ENCODE data around the gene RPSA.
A peak's percentile ranks its signal among the peaks of the same experiment; 100 is the strongest.
"Not testable (repeated sequence)": the region's sequence is repeated elsewhere in the genome, so short reads cannot be mapped to it uniquely, and the experiment has no call there.

RPSA gene

GRCh38 chr3:39406368-39407258, at the start of gene RPSA:
RPSA (plus strand) TSS chr3:39406720; CDS start chr3:39407654, 934 bp downstream.
- peak; percentile 98 for DNase-seq (ENCODE audit: low spot score)

GRCh38 chr3:39358333-39358732, 48.2 kb upstream of the RPSA start:
- peak; percentile 19 for DNase-seq (ENCODE audit: low spot score)

- peak; percentile 56 for DNase-seq (ENCODE audit: low spot score)
These were observed 45.1 kb upstream of the RPSA start for GRCh38 chr3:39361252-39361927.

- no peak for DNase-seq (ENCODE audit: low spot score)
These were observed 44.3 kb upstream of the RPSA start for GRCh38 chr3:39362192-39362591.

GRCh38 chr3:39362812-39363211, 43.7 kb upstream of the RPSA start:
- DNase-seq (ENCODE audit: low spot score): no peak

GRCh38 chr3:39370450-39370849, 36.1 kb upstream of the RPSA start:
- DNase-seq (ENCODE audit: low spot score): not testable (repeated sequence)

GRCh38 chr3:39372833-39373232, 33.7 kb upstream of the RPSA start:
- DNase-seq (ENCODE audit: low spot score): no peak

GRCh38 chr3:39376959-39377634, 29.4 kb upstream of the RPSA start:
- DNase-seq (ENCODE audit: low spot score): no peak

GRCh38 chr3:39378088-39378487, 28.4 kb upstream of the RPSA start:
- DNase-seq (ENCODE audit: low spot score): peak; percentile 73

- DNase-seq (ENCODE audit: low spot score): no peak
These were observed 27.4 kb upstream of the RPSA start for GRCh38 chr3:39378957-39379777.

- no peak for DNase-seq (ENCODE audit: low spot score)
These were observed 26.8 kb upstream of the RPSA start for GRCh38 chr3:39379778-39380155.

- DNase-seq (ENCODE audit: low spot score): no peak
These were observed 25.1 kb upstream of the RPSA start for GRCh38 chr3:39381432-39381831.

GRCh38 chr3:39383045-39383880, 23.3 kb upstream of the RPSA start, which contains the start of gene SLC25A38:
SLC25A38 (plus strand) TSS chr3:39383370; CDS start chr3:39383725, 355 bp downstream.
- DNase-seq (ENCODE audit: low spot score): peak; percentile 74

GRCh38 chr3:39383881-39384664, 22.4 kb upstream of the RPSA start:
- peak; percentile 92 for DNase-seq (ENCODE audit: low spot score)

- no peak for DNase-seq (ENCODE audit: low spot score)
These were observed 21.9 kb upstream of the RPSA start for GRCh38 chr3:39384665-39385000.

GRCh38 chr3:39385456-39386090, 20.9 kb upstream of the RPSA start:
- DNase-seq (ENCODE audit: low spot score): no peak

GRCh38 chr3:39386318-39386717, 20.2 kb upstream of the RPSA start:
- no peak for DNase-seq (ENCODE audit: low spot score)

- DNase-seq (ENCODE audit: low spot score): no peak
These were observed 19.0 kb upstream of the RPSA start for GRCh38 chr3:39387411-39387975.

GRCh38 chr3:39388153-39388552, 18.4 kb upstream of the RPSA start:
- DNase-seq (ENCODE audit: low spot score): no peak

Data from CD4-positive, alpha-beta T cell treated with Interleukin-6 at 100 ng/mL for 8 hours (primary cell).